Superior temporal gyrus (tissue), 1 donor: Measurements from ENCODE around the gene NOS1AP.

Experiments used
- DNase-seq: peaks from one replicate; pipeline ENCODE4 v3.0.0-alpha.2; 2016; ENCODE audit errors: extremely low spot score

NOS1AP gene

GRCh38 chr1:162293073-162293692 lies 223.7 kb downstream of the NOS1AP start:
- DNase-seq: no peak

GRCh38 chr1:162294015-162294414 lies 224.5 kb downstream of the NOS1AP start:
- DNase-seq: no peak

- DNase-seq: no peak
These were observed 227.7 kb downstream of the NOS1AP start for GRCh38 chr1:162297208-162297607.

DNA sequence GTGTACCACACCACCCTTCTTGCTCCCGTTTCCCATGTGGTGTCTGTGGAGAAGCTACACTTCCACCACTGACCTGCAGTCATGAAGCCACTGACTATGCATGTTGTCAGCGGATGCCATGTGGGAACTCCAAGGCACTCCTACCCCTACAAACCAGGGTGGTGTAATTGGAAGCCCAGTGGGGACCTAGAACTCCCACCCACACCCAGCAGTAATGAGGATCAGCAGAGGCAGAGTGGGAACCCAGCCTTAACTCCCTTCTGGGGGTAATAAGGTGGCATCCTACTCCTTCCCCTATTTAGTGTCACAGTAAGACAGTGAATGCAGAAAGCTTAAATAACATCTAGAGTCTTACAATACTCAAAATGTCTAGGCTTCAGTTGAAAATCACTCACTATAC lies 228.8 kb downstream of the NOS1AP start:
- no peak for DNase-seq

GRCh38 chr1:162299018-162299417 lies 229.5 kb downstream of the NOS1AP start:
- no peak for DNase-seq

GRCh38 chr1:162300057-162300917 lies 230.8 kb downstream of the NOS1AP start:
- no peak for DNase-seq

DNA sequence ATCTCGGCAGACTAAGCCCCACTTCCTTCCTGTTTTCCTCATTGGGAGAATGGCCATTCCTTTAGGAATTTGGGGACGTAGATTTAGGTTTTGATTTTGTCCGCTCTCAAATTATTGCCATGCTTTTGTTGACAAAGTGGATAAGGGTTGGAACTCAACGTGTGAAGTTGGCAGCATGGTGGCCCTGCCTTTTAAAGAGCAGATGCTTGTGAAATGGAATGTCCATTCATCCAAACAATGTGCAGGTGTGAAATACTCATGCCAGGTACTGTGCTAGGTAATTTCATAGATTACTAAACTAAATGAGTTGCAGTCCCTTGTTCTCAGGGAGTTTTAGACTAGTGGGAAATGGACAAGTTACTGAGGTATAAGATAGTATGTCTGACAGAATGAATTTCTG lies 232.2 kb downstream of the NOS1AP start:
- no peak for DNase-seq

GRCh38 chr1:162302306-162303003 lies 233.0 kb downstream of the NOS1AP start:
- no peak for DNase-seq

DNA sequence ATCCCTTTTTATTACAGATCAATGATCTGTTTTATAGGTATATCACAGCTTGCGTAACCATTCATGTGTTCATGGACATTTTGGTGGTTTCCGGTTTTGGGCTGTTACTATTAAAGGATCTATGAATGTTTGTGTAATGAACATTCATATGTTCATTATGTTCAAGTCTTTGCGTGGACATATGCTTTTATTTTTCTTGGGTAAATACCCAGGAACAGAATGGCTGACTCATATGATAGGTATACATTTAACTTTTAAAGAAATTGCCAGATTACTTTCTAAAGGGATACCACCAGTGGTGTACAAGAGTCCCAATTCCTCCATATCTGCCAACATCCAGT lies 233.5 kb downstream of the NOS1AP start:
- no peak for DNase-seq

DNA sequence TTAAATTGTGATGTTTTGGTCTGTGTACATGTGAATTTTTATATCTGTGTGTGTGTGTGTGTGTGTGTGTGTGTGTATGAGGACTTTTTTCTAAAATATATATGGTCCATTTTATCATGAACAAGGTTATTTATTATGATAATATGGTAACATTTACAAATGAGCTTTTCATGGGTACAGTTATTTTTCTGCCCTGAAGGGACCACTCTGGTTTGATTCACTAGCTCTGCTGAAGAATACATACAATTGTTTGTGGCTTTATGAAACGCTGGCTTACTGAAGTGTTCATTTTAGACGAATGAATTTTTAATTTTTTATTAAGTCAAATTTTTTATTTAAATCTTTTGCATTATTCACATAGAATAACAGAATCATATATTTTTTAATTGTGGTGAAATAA lies 235.2 kb downstream of the NOS1AP start:
- DNase-seq: no peak

DNA sequence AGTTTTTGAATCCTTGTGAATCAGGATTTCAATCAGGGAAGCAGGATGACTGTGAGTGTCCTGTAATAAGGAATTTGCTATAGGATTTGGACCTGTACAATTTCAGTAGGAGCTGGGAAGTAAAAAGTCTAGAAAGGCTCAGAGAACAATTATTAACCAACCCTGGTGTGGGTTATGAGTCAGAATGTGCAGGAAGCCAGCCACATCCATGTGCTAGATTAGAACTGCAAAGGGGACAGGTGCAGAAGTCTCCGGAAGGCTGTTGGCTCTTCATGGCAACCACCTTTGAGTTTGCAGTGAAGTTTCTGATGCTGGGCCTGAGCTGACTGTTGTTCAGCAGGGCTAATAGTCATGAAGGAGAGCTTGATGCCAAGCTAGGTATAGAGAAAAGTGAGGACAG lies 236.5 kb downstream of the NOS1AP start:
- DNase-seq: no peak

DNA sequence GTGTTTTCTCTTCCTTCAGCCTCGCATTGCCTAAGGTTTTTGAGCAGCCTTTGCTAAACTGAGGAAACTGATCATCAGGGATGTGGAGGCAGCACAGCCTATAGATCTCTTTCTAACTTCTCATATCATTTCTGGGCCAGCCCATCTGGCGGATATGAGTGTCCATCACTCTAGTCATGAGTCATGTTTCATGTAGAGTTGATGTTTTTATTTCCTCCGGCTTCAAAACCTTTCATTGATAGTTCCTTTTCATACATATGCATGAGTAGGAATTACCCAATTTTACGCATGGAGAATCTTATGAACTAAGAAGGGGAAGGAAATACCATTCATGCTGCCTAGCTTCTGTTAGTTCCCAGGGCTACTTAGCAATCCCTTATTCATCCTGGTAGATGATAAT lies 240.8 kb downstream of the NOS1AP start:
- no peak for DNase-seq

DNA sequence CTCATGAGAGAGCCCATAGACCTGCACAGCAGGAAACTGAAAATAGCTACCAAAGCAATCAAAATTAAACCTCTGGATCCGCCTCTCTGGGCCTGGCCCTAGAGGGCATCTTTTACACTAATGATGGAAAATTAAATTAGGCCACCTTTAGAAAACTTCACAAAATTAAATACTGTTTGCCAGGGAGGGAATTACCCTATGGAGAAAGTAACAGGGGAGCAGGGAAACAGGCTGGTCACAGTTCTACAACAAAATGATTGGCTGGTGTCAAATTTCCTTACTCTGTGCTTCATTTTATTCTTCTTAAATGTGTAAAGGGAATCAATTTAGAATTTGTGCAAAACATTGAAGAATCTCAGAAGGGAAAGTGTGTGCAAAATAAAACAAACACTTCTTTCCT lies 244.7 kb downstream of the NOS1AP start:
- no peak for DNase-seq

- DNase-seq: no peak
These were observed 246.2 kb downstream of the NOS1AP start for GRCh38 chr1:162315673-162316072.

DNA sequence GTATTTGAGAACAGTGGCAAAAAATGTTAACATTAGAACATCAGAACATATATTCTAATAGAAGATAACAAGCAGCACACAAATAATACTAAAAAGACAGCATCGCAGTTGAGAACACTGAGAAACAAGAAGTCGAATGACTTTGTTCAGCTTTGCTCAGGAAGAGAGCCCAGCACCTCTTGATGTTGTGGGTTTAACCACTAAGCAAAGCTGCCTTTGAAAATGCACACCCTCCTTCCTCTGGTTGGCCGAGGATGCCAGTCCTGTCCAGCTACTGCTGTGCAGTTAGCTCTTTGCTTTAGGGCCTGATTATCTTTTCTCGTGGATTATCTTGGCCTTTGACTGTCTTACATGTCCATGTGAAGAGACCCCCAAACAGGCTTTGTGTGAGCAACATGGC lies 246.7 kb downstream of the NOS1AP start:
- no peak for DNase-seq

GRCh38 chr1:162317621-162318020 lies 248.1 kb downstream of the NOS1AP start:
- no peak for DNase-seq

DNA sequence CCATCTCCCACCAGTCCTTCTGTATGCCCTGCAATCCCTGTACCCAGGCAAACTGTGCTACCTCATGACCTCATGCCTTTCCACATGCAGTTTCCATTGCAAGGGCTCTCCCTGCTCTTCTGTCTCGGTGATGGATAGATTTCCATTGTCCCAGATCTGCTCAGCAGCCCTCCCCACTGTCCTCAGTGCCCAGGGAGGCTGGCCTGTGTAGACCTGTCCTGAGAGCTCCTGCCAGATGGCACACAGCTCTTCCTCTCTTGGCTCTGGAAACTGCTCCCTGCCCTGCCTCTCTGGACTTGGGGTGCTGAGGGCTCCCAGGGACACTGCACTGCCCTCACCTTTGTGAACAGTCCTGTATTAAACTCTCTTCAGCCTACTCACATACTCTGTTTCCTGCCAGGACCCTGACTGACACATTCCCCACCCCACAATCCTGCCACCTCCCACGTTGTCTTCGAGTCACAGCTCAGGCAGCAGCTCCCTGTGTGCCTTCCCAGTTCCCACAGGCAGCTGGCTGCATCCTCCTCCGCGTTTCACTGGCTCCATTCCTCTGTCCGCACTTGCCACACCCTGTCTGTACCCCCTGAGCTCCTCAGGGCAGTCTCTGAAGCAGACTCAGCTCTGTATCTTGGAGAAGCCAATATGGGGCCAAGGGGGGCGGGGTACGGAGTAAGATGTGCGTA lies 250.1 kb downstream of the NOS1AP start:
- no peak for DNase-seq

GRCh38 chr1:162321809-162322422 lies 252.4 kb downstream of the NOS1AP start:
- DNase-seq: no peak

GRCh38 chr1:162323023-162323422 lies 253.5 kb downstream of the NOS1AP start:
- no peak for DNase-seq

DNA sequence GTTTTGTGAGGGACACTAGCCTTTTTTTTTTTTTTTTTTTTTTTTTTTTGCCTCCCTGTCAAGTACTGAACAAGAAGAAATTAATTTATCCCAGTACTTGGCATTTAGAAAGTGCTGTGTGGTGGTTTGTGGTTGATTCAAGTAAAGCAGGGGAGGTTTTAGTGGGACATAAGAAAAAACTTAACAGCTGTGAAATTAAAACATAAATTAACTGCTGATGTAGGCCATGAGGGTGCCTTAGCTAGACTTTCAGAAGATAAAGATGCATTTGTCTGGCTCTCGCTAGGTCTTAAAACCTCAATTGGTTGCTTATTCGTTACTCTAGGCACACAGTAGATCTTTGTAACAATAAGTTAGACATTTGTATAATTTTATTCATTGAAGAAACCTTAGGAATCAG lies 254.9 kb downstream of the NOS1AP start:
- no peak for DNase-seq

GRCh38 chr1:162326559-162326958 lies 257.1 kb downstream of the NOS1AP start:
- no peak for DNase-seq
